OCI-LY1 (cell line): Measurements from ENCODE around the gene LHX5.

Experiments used
- H2AFZ ChIP-seq: fragments of 200-600 bp; sonication (generic), shearing (Covaris generic); 2 replicates; pipeline ENCODE4 v1.6.0; 2014; ENCODE audit warnings: antibody characterized with exemption, mild to moderate bottlenecking, low read length
- H3F3A ChIP-seq: fragments of 200-600 bp; sonication (generic), shearing (Covaris generic); 2 replicates; pipeline ENCODE4 v1.6.0; 2014; ENCODE audit warnings: mild to moderate bottlenecking, antibody characterized with exemption, low read length, moderate library complexity; ENCODE audit not compliant: insufficient read depth
- H3K27ac ChIP-seq: fragments of 200-600 bp; sonication (generic); 2 replicates; pipeline ENCODE4 v1.5.1; 2014; ENCODE audit warnings: low read length, mixed run types, mild to moderate bottlenecking, low read depth; ENCODE audit not compliant: poor library complexity, severe bottlenecking
- H3K27me3 ChIP-seq: fragments of 200-600 bp; sonication (generic); 2 replicates; pipeline ENCODE4 v1.6.0; 2014; ENCODE audit warnings: antibody characterized with exemption, mild to moderate bottlenecking, low read length, moderate library complexity; ENCODE audit not compliant: insufficient read depth
- H3K36me3 ChIP-seq: fragments of 200-600 bp; sonication (generic); 2 replicates; pipeline ENCODE4 v1.6.1; 2014; ENCODE audit warnings: mild to moderate bottlenecking, antibody characterized with exemption, low read length, moderate library complexity, mixed read lengths; ENCODE audit not compliant: insufficient read depth
- H3K4me1 ChIP-seq: fragments of 200-600 bp; sonication (generic); 2 replicates; pipeline ENCODE4 v1.5.1; 2014; ENCODE audit warnings: mild to moderate bottlenecking, low read length, moderate library complexity; ENCODE audit not compliant: insufficient read depth, severe bottlenecking
- H3K4me2 ChIP-seq: fragments of 200-600 bp; sonication (generic), shearing (Covaris generic); 2 replicates; pipeline ENCODE4 v1.6.1; 2014; ENCODE audit warnings: low read length
- H3K4me3 ChIP-seq: fragments of 200-600 bp; sonication (generic); 2 replicates; pipeline ENCODE4 v1.5.1; 2014; ENCODE audit warnings: low read length, low read depth, mild to moderate bottlenecking, mixed read lengths; ENCODE audit not compliant: poor library complexity, severe bottlenecking
- H3K79me2 ChIP-seq: fragments of 200-600 bp; shearing (Covaris generic); 2 replicates; pipeline ENCODE4 v1.6.1; 2016; ENCODE audit warnings: mixed run types, low read length, mixed read lengths; ENCODE audit not compliant: insufficient read depth
- H3K9ac ChIP-seq: fragments of 200-600 bp; sonication (generic), shearing (Covaris generic); 2 replicates; pipeline ENCODE4 v1.6.1; 2014; ENCODE audit warnings: mild to moderate bottlenecking, low read length, mixed read lengths
- H3K9me2 ChIP-seq: fragments of 200-600 bp; sonication (generic), shearing (Covaris generic); 2 replicates; pipeline ENCODE4 v1.6.1; 2014; ENCODE audit warnings: low read depth, mild to moderate bottlenecking, low read length, mixed read lengths
- H3K9me3 ChIP-seq: fragments of 200-600 bp; shearing (Covaris generic); 2 replicates; pipeline ENCODE4 v1.6.1; 2014; ENCODE audit warnings: low read length, mixed read lengths
- H4K20me1 ChIP-seq: fragments of 200-600 bp; sonication (generic), shearing (Covaris generic); 2 replicates; pipeline ENCODE4 v1.6.0; 2016; ENCODE audit warnings: mild to moderate bottlenecking, low read length; ENCODE audit not compliant: insufficient read depth
- EZH2 ChIP-seq: fragments of 200-600 bp; sonication (generic), shearing (Covaris generic); IDR thresholded peaks from 2 replicates; pipeline ENCODE4 v1.8.0; 2017; ENCODE audit warnings: borderline replicate concordance, mixed run types, mild to moderate bottlenecking, antibody characterized with exemption, low read length, moderate library complexity, mixed read lengths
- TF ChIP-seq, protein P1 (sequence below): fragments of 200-600 bp; sonication (generic), shearing (Covaris generic); IDR thresholded peaks from 2 replicates; pipeline ENCODE4 v1.5.1; 2017; ENCODE audit warnings: mild to moderate bottlenecking, antibody characterized with exemption, low read length, moderate library complexity, mixed read lengths

Gene LHX5

DNA sequence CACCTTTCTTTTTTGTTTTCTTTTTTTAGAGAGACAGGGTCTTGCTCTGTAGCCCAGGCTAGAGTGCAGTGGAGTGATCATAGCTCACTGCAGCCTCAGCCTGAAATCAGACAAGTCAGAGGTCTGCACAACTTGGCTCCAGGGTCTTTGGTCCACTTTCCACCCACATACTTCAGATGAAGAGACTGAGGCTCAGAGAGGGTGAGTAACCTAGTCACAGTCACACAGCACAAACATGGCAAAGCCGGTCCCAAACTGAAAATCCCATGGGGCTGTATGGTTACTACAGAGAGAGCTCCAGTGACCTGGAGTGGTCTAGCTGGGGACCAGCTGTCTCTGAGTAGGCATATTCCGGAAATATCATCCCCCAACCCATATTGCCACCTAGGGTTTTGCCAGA is 19.2 kb downstream of the LHX5 start:
- Histone ChIP-seq H3K9ac (no peak overlapping the region), H3F3A (0 out of 2 replicates have a peak, but pooled peaks cover 4% of the 10 kb centered on the region), H2AFZ (no peak overlapping the region), H3K36me3 (no peaks in the 10 kb centered on the region), H3K4me1 (peaks cover 7% of the 10 kb centered on the region), H3K79me2 (no peaks in the 10 kb centered on the region), H3K9me2 (no peaks in the 10 kb centered on the region), H3K4me3 (no peak overlapping the region), H3K9me3 (no peaks in the 10 kb centered on the region), H3K4me2 (no peak overlapping the region), H3K27ac (no peak overlapping the region), H3K27me3 (no peaks in the 10 kb centered on the region), H4K20me1 (no peaks in the 10 kb centered on the region)
- TF ChIP-seq, protein P1, sequence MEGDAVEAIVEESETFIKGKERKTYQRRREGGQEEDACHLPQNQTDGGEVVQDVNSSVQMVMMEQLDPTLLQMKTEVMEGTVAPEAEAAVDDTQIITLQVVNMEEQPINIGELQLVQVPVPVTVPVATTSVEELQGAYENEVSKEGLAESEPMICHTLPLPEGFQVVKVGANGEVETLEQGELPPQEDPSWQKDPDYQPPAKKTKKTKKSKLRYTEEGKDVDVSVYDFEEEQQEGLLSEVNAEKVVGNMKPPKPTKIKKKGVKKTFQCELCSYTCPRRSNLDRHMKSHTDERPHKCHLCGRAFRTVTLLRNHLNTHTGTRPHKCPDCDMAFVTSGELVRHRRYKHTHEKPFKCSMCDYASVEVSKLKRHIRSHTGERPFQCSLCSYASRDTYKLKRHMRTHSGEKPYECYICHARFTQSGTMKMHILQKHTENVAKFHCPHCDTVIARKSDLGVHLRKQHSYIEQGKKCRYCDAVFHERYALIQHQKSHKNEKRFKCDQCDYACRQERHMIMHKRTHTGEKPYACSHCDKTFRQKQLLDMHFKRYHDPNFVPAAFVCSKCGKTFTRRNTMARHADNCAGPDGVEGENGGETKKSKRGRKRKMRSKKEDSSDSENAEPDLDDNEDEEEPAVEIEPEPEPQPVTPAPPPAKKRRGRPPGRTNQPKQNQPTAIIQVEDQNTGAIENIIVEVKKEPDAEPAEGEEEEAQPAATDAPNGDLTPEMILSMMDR, result no peak

DNA sequence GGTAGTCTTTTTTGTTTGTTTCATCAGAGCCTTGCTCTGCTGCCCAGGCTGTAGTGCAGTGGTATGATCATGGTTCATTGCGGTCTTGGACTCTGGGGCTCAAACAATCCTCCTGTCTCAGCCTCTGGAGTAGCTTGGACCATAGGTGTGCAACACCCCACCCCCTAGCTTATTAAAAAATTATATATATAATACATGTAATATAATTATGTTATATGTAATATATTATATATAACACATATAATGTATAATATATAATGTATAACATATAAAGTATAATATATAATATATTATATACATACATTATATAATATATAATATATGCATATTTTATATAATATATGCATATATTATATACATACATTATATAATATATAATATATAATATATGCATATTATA is 21.8 kb downstream of the LHX5 start:
- H2AFZ ChIP-seq, result no peak overlapping the region
- H3F3A ChIP-seq, result 0 out of 2 replicates have a peak, but pooled peaks cover 4% of the 10 kb centered on the region
- H3K9me3 ChIP-seq, result no peaks in the 10 kb centered on the region; the same call in 1 of the 2 replicates
- no peak overlapping the region for H3K9ac ChIP-seq
- no peak overlapping the region for H3K4me3 ChIP-seq
- H3K27ac ChIP-seq, result no peak overlapping the region
- TF ChIP-seq EZH2, result no peak
- TF ChIP-seq, protein P1, result no peak
- H3K27me3 ChIP-seq, result no peaks in the 10 kb centered on the region
- H3K36me3 ChIP-seq, result no peaks in the 10 kb centered on the region
- H3K9me2 ChIP-seq, result no peaks in the 10 kb centered on the region
- H3K4me1 ChIP-seq, result no peaks in the 10 kb centered on the region
- H3K79me2 ChIP-seq, result no peaks in the 10 kb centered on the region
- no peak overlapping the region for H3K4me2 ChIP-seq
- no peaks in the 10 kb centered on the region for H4K20me1 ChIP-seq

- H3F3A ChIP-seq, result 0 out of 2 replicates have a peak, but pooled peaks cover 4% of the 10 kb centered on the region
- no peak overlapping the region for H2AFZ ChIP-seq
- H3K9ac ChIP-seq, result no peak overlapping the region
- H3K4me2 ChIP-seq, result no peak overlapping the region
- H3K27ac ChIP-seq, result no peak overlapping the region
- H3K36me3 ChIP-seq, result no peaks in the 10 kb centered on the region
- H3K4me1 ChIP-seq, result no peaks in the 10 kb centered on the region
- no peaks in the 10 kb centered on the region; the same call in 1 of the 2 replicates for H3K9me3 ChIP-seq
- H3K27me3 ChIP-seq, result no peaks in the 10 kb centered on the region
- TF ChIP-seq EZH2, result no peak
- TF ChIP-seq, protein P1, result no peak
- no peaks in the 10 kb centered on the region for H3K9me2 ChIP-seq
- no peaks in the 10 kb centered on the region for H4K20me1 ChIP-seq
- no peak overlapping the region for H3K4me3 ChIP-seq
- no peaks in the 10 kb centered on the region for H3K79me2 ChIP-seq
These were observed 22.4 kb downstream of the LHX5 start for GRCh38 chr12:113449299-113449698.
